IMR-90 (cell line): ENCODE data around the gene CD81.

Source experiments
- BHLHE40 ChIP-seq: fragments of 150-350 bp; IDR thresholded peaks from 2 replicates; pipeline ENCODE4 v1.6.1; 2016; ENCODE audit warnings: mild to moderate bottlenecking, low read depth, low read length
- FOS ChIP-seq: fragments of 150-350 bp; IDR thresholded peaks from 2 replicates; pipeline ENCODE4 v1.6.1; 2016; ENCODE audit warnings: low read depth, low read length
- NFE2L2 ChIP-seq: fragments of 150-350 bp; IDR thresholded peaks from 2 replicates; pipeline ENCODE4 v1.6.1; 2016; ENCODE audit warnings: low read depth, mild to moderate bottlenecking, low read length
- POLR2A ChIP-seq: IDR thresholded peaks from 2 replicates; pipeline ENCODE4 v1.6.1; 2012; ENCODE audit warnings: mild to moderate bottlenecking, low read depth, low read length
- RAD21 ChIP-seq: IDR thresholded peaks from 2 replicates; pipeline ENCODE4 v1.6.1; 2012; ENCODE audit warnings: low read length, improper control_type of control experiment
- RCOR1 ChIP-seq: IDR thresholded peaks from 2 replicates; pipeline ENCODE4 v1.6.1; 2012; ENCODE audit warnings: mild to moderate bottlenecking, low read length, improper control_type of control experiment; ENCODE audit not compliant: insufficient replicate concordance
- TF ChIP-seq, protein P1 (sequence below): conservative IDR thresholded peaks from 2 replicates; pipeline ENCODE4 v1.5.1; 2012; ENCODE audit warnings: mild to moderate bottlenecking, low read depth, low read length, improper control_type of control experiment
- TF ChIP-seq, protein P2 (sequence below): fragments of 150-350 bp; IDR thresholded peaks from 2 replicates; pipeline ENCODE4 v1.6.1; 2017; ENCODE audit warnings: mild to moderate bottlenecking, antibody characterized with exemption, low read length, low read depth

- TF ChIP-seq BHLHE40 (no peak), RCOR1 (no peak), POLR2A (no peak), NFE2L2 (no peak), RAD21 (no peak), FOS (no peak)
- TF ChIP-seq, protein P1, sequence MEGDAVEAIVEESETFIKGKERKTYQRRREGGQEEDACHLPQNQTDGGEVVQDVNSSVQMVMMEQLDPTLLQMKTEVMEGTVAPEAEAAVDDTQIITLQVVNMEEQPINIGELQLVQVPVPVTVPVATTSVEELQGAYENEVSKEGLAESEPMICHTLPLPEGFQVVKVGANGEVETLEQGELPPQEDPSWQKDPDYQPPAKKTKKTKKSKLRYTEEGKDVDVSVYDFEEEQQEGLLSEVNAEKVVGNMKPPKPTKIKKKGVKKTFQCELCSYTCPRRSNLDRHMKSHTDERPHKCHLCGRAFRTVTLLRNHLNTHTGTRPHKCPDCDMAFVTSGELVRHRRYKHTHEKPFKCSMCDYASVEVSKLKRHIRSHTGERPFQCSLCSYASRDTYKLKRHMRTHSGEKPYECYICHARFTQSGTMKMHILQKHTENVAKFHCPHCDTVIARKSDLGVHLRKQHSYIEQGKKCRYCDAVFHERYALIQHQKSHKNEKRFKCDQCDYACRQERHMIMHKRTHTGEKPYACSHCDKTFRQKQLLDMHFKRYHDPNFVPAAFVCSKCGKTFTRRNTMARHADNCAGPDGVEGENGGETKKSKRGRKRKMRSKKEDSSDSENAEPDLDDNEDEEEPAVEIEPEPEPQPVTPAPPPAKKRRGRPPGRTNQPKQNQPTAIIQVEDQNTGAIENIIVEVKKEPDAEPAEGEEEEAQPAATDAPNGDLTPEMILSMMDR: no peak
- TF ChIP-seq, protein P2, sequence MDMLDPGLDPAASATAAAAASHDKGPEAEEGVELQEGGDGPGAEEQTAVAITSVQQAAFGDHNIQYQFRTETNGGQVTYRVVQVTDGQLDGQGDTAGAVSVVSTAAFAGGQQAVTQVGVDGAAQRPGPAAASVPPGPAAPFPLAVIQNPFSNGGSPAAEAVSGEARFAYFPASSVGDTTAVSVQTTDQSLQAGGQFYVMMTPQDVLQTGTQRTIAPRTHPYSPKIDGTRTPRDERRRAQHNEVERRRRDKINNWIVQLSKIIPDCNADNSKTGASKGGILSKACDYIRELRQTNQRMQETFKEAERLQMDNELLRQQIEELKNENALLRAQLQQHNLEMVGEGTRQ: no peak
Measured at GRCh38 chr11:2415171-2415570, 38.1 kb downstream of the CD81 start.
